ENCODE data around the gene KHNYN.

DNA sequence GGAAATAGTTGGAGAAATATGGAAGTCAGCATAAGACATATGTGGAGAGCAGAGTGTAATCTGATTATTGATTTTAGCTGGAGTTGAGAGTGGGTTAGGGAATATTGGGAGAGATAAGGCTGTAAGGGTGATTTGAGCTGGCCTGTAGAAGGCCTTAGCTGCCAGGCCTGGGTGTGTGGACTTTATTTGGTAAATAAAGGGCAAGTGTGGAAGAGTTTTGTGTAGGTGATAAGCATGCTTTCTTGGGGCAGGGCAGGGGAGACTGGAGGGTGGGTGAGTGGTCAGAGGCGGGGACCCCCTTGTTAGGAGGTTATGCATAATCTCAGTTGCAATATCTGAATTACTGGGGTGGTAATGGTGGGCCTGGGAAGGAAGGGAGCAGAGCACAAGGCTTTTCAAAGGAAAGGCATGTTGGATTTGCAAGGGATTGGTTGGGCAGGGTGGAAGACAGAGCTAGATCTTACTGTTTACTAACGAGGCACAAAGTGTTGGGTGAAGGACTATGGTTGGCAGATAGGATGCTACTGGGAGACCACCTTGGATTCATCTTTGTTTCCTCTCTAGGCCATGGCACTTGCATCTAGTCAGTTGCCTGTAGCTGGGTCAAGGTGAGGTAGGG is 5.5 kb downstream of the KHNYN start:
- TF ChIP-seq ZNF274 (IDR thresholded peaks at IDR 0.05; ENCODE audit: low read depth, low read length) (no peak), SUZ12 (IDR thresholded peaks at IDR 0.05; ENCODE audit: extremely low read depth, insufficient read depth, insufficient read length) (no peak)
